ENCODE measurements around the gene EEF2K. TPM values are rescaled to one million over a fixed set of nuclear protein-coding genes. Genes with fewer than 3 reads are reported as not detected.

The EEF2K gene
- total RNA-seq, 4 donors from 2014 or later: 22.2 to 223 (median 50.1) TPM

Other genes starting within 250 kb of the EEF2K start
- gene PDZD9, start 205.2 kb upstream of the EEF2K start, total RNA-seq: not detected
- 10 to 100 TPM in 3 of 4 donors, 1 to 10 TPM in 1; 8.4 to 68.5 (median 17.2) TPM for gene MOSMO, start 198.2 kb upstream of the EEF2K start, total RNA-seq
- under 1 TPM in 1 of 4 donors, not detected in 3; 0.14 TPM for gene VWA3A, start 113.7 kb upstream of the EEF2K start, total RNA-seq
- gene SDR42E2, start 43.8 kb upstream of the EEF2K start, total RNA-seq: not detected
- gene POLR3E, start 91.1 kb downstream of the EEF2K start, total RNA-seq: 100 to 1,000 TPM in 1 of 4 donors, 10 to 100 TPM in 3; 23.2 to 107 (median 46.0) TPM
- gene CDR2, start 168.3 kb downstream of the EEF2K start, total RNA-seq: 100 to 1,000 TPM in 1 of 4 donors, 10 to 100 TPM in 3; 21.7 to 317 (median 24.1) TPM